Body of pancreas (tissue), 4 donors: ENCODE measurements around the gene ADH7. TPM values are rescaled to one million over a fixed set of nuclear protein-coding genes. Genes with fewer than 3 reads are reported as not detected.

Experiments used
- ATAC-seq: fragments of 150-250 bp; one replicate; pipeline ENCODE4 v1.9.1; 2016
- DNase-seq, 4 donors: peaks; one replicate each; pipeline ENCODE4 v3.0.0-alpha.2; 2019
- H3K27ac ChIP-seq, 4 donors: fragments of 200-600 bp; sonication (generic); 1 replicate in 3 of 4; 2 replicates in 1 of 4; pipeline versions ENCODE4 v1.5.1 to v1.6.1; 2016 to 2019; ENCODE audit warnings: mild to moderate bottlenecking in 1 of 4, mixed read lengths in 1 of 4, moderate library complexity in 1 of 4
- H3K27me3 ChIP-seq, 2 donors: fragments of 200-600 bp; sonication (generic); one replicate each; pipeline ENCODE4 v1.6.0; 2016; ENCODE audit warnings: mild to moderate bottlenecking in 1 of 2
- H3K36me3 ChIP-seq, 2 donors: fragments of 200-600 bp; sonication (generic); replicated peaks in 1 of 2; 2 replicates each; pipeline ENCODE4 v1.5.1; 2016; ENCODE audit warnings: low read depth in 2 of 2; ENCODE audit not compliant: insufficient read depth in 1 of 2
- H3K4me1 ChIP-seq: fragments of 200-600 bp; sonication (generic); one replicate; pipeline ENCODE4 v1.6.0; 2016
- H3K4me3 ChIP-seq, 2 donors: fragments of 200-600 bp; sonication (generic); 1 replicate in 1 of 2; 2 replicates in 1 of 2; pipeline ENCODE4 v1.5.1; 2016 to 2019
- H3K9me3 ChIP-seq, 3 donors: fragments of 200-600 bp; sonication (generic); 1 replicate in 2 of 3; 2 replicates in 1 of 3; pipeline ENCODE4 v1.5.1; 2016
- POLR2A ChIP-seq, 3 donors: fragments of 450-650 bp; IDR thresholded peaks; one replicate each; pipeline ENCODE4 v1.6.1; 2016; ENCODE audit warnings: antibody characterized with exemption in 3 of 3, mild to moderate bottlenecking in 2 of 3
- intact Hi-C: fragments of 100-400 bp; cut with DNase I; formaldehyde crosslinking; loops from one replicate; pipeline ENCODE4 v1.15.1; 2023
- total RNA-seq, 2 donors: library from RNA; depleted of rRNA; stranded (reverse); fragments of >200 nt; gene quantifications; one replicate each; pipeline ENCODE4 v1.1.0, GENCODE V29; 2016
- TF ChIP-seq, protein P1 (sequence below), 7 experiments: fragments of 450-650 bp in 4 of 7; fragments of 200-600 bp in 3 of 7; sonication (generic) in 3 of 7; IDR thresholded peaks; one replicate each; pipeline ENCODE4 v1.5.1; 2016 to 2019; ENCODE audit warnings: antibody characterized with exemption in 7 of 7

Gene ADH7
- total RNA-seq, 2 donors from 2014 or later: not detected

GRCh38 chr4:99362768-99363167, 72.4 kb downstream of the ADH7 start:
- Histone ChIP-seq H3K27me3 (no peaks in the 10 kb centered on the region), H3K36me3 (no peaks in the 10 kb centered on the region), H3K9me3 (no peaks in the 10 kb centered on the region), H3K27ac (no peak overlapping the region), H3K4me3 (no peak overlapping the region), H3K4me1 (peaks cover 6% of the 10 kb centered on the region)
- ATAC-seq: no peak
- intact Hi-C loops: no loop called here
- TF ChIP-seq, protein P1, sequence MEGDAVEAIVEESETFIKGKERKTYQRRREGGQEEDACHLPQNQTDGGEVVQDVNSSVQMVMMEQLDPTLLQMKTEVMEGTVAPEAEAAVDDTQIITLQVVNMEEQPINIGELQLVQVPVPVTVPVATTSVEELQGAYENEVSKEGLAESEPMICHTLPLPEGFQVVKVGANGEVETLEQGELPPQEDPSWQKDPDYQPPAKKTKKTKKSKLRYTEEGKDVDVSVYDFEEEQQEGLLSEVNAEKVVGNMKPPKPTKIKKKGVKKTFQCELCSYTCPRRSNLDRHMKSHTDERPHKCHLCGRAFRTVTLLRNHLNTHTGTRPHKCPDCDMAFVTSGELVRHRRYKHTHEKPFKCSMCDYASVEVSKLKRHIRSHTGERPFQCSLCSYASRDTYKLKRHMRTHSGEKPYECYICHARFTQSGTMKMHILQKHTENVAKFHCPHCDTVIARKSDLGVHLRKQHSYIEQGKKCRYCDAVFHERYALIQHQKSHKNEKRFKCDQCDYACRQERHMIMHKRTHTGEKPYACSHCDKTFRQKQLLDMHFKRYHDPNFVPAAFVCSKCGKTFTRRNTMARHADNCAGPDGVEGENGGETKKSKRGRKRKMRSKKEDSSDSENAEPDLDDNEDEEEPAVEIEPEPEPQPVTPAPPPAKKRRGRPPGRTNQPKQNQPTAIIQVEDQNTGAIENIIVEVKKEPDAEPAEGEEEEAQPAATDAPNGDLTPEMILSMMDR (IDR thresholded peaks at IDR 0.05): no peak
- no peak for TF ChIP-seq POLR2A (IDR thresholded peaks at IDR 0.05)
- no peak for DNase-seq

Other genes starting within 250 kb of the ADH7 start
- gene ADH6, start 216.1 kb downstream of the ADH7 start, total RNA-seq: not detected
- gene ADH1A, start 144.4 kb downstream of the ADH7 start, total RNA-seq: under 1 TPM in 1 of 2 donors, not detected in 1; 0.26 TPM
- gene ADH1B, start 113.9 kb downstream of the ADH7 start, total RNA-seq: 100 to 1,000 TPM; 134 to 306 TPM
- gene ADH1C, start 82.6 kb downstream of the ADH7 start, total RNA-seq: 10 to 100 TPM; 10.9 to 38.9 TPM
- gene C4orf17, start 75.7 kb upstream of the ADH7 start, total RNA-seq: not detected
- 10 to 100 TPM in 1 of 2 donors, 1 to 10 TPM in 1; 3.3 to 21.8 TPM for gene TRMT10A, start 128.7 kb upstream of the ADH7 start, total RNA-seq
- gene MTTP, start 139.5 kb upstream of the ADH7 start, total RNA-seq: not detected
- under 1 TPM in 1 of 2 donors, not detected in 1; under 0.01 TPM for gene C4orf54, start 222.5 kb upstream of the ADH7 start, total RNA-seq